Measurements from ENCODE around the gene MYO10.

MYO10 gene

DNA sequence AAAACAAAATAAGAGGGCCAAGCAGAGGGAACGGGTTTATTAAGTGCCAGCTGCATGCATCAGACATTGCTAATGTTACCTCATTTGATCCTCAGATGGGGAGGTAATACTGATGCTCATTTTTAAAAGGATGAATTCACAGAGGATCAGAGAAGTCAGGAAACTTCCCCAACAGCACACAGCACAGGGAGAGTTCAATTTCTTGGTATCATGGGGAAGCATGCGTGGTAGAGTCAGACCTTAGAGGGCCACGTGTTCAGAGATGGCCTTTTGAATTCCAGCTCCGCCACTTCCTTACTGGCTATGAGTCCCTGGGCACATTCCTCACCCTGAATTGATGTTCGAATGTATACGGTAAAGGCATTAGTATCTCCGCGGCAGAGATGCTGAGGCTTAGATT lies 108.3 kb downstream of the MYO10 start:
- DNase-seq (no peak), ATAC-seq (no peak)
- Mint-ChIP-seq H3K4me3 (no peak overlapping the region), H3K9me3 (no peaks in the 10 kb centered on the region), H3K27ac (no peak overlapping the region), H3K27me3 (peaks cover 2% of the 10 kb centered on the region), H3K4me1 (no peaks in the 10 kb centered on the region), H3K36me3 (ENCODE audit: low read depth) (no peaks in the 10 kb centered on the region)

DNA sequence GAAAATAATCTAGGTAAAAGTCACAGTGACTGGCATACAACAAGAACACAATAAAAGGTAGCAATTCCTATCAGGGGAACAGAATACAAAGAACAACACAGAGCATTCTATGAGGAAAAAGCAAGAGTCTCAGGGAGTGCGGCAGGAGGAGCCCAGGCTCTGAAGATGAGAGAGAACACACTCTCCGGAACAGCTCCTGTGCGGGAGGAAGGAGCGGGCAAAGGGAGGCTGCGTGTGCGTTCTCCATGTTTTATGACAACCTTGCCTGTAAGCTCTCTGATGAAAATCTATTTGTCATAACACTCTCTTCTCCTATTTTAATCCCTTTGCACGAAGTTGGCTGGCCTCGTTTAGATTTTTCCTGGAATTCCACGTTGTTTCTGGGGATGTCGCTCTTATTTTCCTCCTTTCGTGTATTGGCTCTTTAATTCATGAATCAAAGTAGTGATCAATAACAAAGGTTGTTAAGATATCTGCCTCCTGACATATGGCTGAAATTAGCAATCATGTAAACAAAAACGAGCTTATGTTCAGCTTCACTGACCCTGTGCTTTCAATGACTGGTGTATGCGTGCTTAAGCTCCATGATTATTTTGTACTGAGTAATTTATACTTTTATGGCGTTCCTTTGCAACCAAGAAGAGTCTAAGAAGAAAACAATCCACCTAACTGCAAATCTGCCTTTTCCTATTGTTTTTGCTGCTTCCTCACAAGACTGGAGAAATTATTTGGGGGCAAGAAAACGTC lies 109.5 kb downstream of the MYO10 start:
- Mint-ChIP-seq H3K27me3 (peaks cover 2% of the 10 kb centered on the region), H3K36me3 (ENCODE audit: low read depth) (no peaks in the 10 kb centered on the region), H3K4me3 (no peak overlapping the region), H3K4me1 (no peaks in the 10 kb centered on the region), H3K27ac (no peak overlapping the region), H3K9me3 (no peaks in the 10 kb centered on the region)
- ATAC-seq (no peak), DNase-seq (no peak)

DNA sequence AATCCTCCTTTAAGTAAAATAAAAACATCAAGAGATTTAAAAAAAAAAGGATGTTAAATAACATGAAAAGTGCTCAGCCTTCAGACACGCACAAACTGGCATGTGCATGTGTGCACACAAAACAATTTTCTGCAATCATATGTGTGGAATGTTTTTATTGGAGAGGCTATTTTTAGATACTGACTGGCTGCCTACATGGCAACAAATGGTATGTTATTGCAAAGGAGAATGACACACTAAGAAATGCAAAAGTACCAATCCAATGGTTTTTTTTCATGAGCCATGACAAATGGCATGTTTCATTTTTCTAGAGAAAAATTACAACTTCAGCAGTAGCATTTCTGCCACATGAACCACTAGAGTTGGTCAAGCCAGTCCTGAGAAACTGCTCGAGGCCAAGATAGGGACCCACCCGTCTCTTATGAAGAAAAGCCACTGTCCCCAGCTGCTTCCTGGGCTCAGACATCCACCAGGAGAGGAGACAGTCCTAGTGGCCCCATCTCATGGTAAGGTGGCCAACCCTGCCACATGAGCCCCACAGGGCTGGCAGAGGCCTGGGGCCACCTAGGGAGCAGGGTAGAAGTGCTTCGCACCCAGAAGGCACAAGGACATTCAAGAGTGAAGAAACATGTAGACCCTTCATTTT lies 116.4 kb downstream of the MYO10 start:
- Mint-ChIP-seq H3K27ac (no peak overlapping the region), H3K27me3 (no peaks in the 10 kb centered on the region), H3K4me1 (no peaks in the 10 kb centered on the region), H3K36me3 (ENCODE audit: low read depth) (no peaks in the 10 kb centered on the region), H3K9me3 (no peaks in the 10 kb centered on the region), H3K4me3 (no peak overlapping the region)
- DNase-seq (no peak), ATAC-seq (no peak)

DNA sequence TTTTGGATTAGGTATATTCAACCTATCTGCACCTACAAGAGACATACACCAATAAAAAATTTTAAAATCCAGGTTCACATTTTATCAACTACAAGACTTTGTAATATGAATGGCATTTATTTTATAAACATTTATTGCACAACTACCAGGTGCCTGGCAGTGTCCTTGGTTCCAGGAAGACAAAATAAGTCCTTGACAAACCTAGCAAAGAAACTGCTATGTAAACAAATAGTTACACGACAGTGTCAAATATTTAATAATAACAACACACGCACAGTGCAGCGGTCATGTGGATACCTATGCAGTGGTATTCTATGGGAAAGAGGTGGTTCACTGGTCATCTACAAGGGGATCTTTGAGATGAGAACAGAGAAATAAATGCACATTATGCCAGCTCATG lies 120.7 kb downstream of the MYO10 start:
- Mint-ChIP-seq H3K9me3 (no peaks in the 10 kb centered on the region), H3K27me3 (no peaks in the 10 kb centered on the region), H3K4me1 (no peaks in the 10 kb centered on the region), H3K36me3 (ENCODE audit: low read depth) (no peaks in the 10 kb centered on the region), H3K27ac (no peak overlapping the region), H3K4me3 (no peak overlapping the region)
- ATAC-seq (no peak), DNase-seq (no peak)

DNA sequence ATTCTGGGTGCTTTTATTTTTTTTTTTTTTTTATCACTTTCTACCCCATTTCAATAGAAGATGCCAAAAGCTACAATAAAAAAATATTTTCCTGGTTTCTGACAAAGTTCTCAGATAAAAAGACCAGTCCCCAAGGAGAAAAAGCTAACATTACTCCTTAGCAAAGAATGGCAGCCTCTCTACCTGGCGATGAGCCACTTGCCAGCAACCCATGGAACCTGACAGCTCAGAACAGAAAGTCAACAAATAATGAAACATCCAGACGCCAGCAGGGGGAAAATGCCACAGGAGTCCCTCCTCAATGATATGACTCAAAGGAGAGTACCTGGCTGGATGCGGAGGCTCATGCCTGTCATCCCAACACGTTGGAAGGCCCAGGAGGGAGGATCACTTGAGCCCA lies 123.2 kb downstream of the MYO10 start:
- H3K4me1 Mint-ChIP-seq, result no peaks in the 10 kb centered on the region
- no peak overlapping the region for H3K27ac Mint-ChIP-seq
- DNase-seq (no peak), ATAC-seq (no peak)
- no peaks in the 10 kb centered on the region for H3K36me3 Mint-ChIP-seq (ENCODE audit: low read depth)
- H3K4me3 Mint-ChIP-seq, result no peak overlapping the region
- no peaks in the 10 kb centered on the region for H3K9me3 Mint-ChIP-seq
- H3K27me3 Mint-ChIP-seq, result no peaks in the 10 kb centered on the region

DNA sequence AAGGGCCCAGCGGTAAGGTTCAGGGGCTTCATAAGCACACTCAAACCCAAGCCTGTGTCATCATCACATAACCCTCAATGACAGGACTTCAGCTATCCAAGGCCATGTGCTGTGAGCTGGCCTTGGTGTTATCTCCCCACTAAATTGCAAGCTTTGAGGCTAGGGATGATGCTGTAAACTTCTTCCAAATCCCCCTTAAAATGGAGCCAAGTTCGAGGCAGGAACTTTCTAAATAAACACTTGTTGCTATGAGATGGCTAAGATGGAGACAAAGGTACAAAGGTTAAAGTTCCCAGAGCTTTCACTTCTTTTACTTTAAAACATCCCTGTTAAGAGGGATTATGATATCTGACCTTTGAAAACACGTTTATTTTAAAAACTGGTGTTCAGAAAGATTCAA lies 123.6 kb downstream of the MYO10 start:
- H3K27me3 Mint-ChIP-seq, result no peaks in the 10 kb centered on the region
- H3K36me3 Mint-ChIP-seq (ENCODE audit: low read depth), result no peaks in the 10 kb centered on the region
- no peaks in the 10 kb centered on the region for H3K4me1 Mint-ChIP-seq
- H3K4me3 Mint-ChIP-seq, result no peak overlapping the region
- DNase-seq (no peak), ATAC-seq (no peak)
- H3K27ac Mint-ChIP-seq, result no peak overlapping the region
- no peaks in the 10 kb centered on the region for H3K9me3 Mint-ChIP-seq

DNA sequence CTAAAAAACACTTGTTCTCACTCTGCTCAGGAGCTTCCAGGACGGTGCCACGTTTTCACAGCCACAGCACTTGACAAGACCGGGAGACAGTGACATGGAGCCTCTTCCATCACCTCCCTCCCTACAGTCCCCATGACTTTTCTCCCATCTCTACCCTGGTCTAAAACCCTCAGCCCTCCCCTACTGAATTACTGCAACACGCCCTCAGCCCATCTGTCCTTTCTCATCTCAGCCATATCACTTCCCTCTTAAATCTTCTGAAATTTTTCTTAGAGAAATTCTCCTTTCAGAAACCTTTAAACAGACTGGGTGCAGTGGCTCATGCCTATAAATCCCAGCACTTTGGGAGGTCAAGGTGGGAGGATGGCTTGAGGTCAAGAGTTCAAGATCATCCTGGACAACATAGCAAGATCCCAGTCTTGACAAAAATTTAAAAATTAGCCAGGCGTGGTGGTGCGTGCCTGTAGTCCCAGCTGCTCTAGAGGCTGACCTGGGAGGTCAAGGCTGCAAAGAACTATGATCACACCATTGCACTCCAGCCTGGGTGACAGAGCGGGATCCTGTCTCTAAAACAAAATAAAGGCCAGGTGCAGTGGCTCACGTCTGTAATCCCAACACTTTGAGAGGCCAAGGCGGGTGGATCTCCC lies 125.8 kb downstream of the MYO10 start:
- H3K27me3 Mint-ChIP-seq, result no peaks in the 10 kb centered on the region
- DNase-seq (no peak), ATAC-seq (no peak)
- H3K4me1 Mint-ChIP-seq, result no peaks in the 10 kb centered on the region
- H3K9me3 Mint-ChIP-seq, result no peaks in the 10 kb centered on the region
- no peak overlapping the region for H3K27ac Mint-ChIP-seq
- no peak overlapping the region for H3K4me3 Mint-ChIP-seq
- H3K36me3 Mint-ChIP-seq (ENCODE audit: low read depth), result no peaks in the 10 kb centered on the region

DNA sequence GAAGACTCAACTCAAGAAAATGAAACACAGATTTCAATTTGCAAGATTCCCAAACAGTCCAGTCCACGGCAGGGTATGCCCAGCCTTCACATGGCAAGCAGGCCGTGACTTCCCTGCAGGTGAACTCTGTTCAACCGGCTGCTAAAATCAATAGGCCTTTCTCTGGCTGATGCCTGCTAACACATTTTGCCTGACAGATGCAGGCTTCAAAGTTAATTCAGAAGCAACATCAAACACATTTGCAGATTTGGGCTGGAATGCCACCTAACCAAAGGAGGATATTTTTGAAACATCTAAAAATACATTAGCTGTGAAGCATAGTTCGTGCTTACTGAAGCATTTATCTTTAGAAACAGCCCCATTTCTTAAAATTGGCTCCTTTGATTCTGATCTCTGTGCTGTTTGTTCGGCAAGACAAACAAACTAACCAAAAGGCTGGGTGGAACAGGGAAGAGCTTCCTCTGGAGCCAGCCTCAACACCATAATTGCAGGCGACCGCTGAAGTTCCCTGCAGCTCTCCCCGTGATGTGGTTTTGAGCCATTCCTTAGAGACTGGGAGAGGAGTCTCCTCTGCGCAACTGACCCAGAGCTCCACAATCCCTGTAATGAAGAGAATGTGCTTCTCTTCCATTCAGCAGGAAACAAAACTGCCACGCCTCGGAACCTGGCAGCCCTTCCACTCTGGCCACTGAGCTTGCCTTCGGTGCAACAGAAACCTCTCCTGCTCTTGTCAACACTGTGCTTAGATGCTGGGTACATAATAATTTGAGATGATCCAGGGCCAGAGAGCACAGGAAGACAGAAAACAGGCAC lies 126.5 kb downstream of the MYO10 start:
- DNase-seq, result no peak
- Mint-ChIP-seq H3K36me3 (ENCODE audit: low read depth) (no peaks in the 10 kb centered on the region), H3K4me1 (no peaks in the 10 kb centered on the region), H3K27ac (no peak overlapping the region), H3K9me3 (no peaks in the 10 kb centered on the region), H3K27me3 (no peaks in the 10 kb centered on the region), H3K4me3 (no peak overlapping the region)
- ATAC-seq, result no peak

DNA sequence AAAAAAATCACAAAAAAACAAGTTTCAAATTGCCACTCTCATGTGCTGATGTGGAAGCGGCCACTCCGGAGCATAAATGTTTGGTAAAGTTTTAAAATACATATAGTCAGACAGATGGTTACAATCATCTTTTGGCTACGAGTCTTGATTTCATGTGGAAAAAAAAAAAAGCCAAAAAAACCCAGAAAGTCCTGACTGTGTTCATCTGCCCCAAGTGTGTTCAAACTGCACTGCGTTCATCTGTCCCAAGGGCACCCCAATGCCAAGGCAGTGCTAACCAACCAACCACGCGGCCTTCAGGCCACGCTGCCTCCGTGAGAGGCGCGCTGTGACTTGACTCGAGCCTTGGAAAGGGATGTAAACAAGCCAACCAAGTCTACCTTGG lies 127.1 kb downstream of the MYO10 start:
- ATAC-seq (no peak), DNase-seq (no peak)
- H3K4me1 Mint-ChIP-seq, result no peaks in the 10 kb centered on the region
- no peak overlapping the region for H3K27ac Mint-ChIP-seq
- H3K36me3 Mint-ChIP-seq (ENCODE audit: low read depth), result no peaks in the 10 kb centered on the region
- H3K4me3 Mint-ChIP-seq, result no peak overlapping the region
- no peaks in the 10 kb centered on the region for H3K9me3 Mint-ChIP-seq
- H3K27me3 Mint-ChIP-seq, result no peaks in the 10 kb centered on the region

DNA sequence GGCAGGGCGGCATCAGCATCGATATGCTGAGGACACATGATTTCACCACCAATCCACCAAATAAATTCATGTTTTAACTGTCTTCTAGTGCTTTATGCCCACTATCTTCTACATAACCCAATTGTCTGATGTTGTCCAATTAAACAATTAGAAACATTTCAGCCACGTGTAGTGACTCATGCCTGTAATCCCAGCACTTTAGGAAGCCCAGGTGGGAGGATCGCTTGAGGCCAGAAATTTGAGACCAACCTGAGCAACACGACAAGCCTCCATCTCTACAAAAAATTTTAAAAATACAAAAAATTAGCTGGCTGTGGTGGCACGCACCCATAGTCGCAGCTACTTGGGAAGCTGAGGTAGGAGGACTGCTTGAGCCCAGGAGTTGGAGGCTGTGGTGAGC lies 128.1 kb downstream of the MYO10 start:
- H3K4me1 Mint-ChIP-seq, result no peaks in the 10 kb centered on the region
- no peaks in the 10 kb centered on the region for H3K36me3 Mint-ChIP-seq (ENCODE audit: low read depth)
- no peaks in the 10 kb centered on the region for H3K27me3 Mint-ChIP-seq
- no peak overlapping the region for H3K27ac Mint-ChIP-seq
- no peak overlapping the region for H3K4me3 Mint-ChIP-seq
- H3K9me3 Mint-ChIP-seq, result no peaks in the 10 kb centered on the region
- ATAC-seq (no peak), DNase-seq (no peak)

DNA sequence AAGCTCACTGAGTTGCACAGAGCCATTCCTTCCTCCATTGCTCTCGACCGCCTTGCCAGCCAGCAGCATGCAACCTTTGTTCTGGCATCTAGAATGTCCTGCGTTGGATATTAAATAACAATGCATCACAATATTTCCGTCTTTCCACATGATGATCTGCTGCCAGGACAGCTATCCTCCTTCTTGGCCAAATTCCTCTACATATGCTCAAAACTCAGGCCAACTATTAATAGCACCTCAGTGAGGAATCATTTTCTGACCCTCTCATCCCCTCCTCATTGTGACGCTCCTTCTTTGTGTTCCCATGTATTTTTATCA lies 128.6 kb downstream of the MYO10 start:
- H3K9me3 Mint-ChIP-seq, result no peaks in the 10 kb centered on the region
- no peaks in the 10 kb centered on the region for H3K27me3 Mint-ChIP-seq
- H3K4me3 Mint-ChIP-seq, result no peak overlapping the region

DNA sequence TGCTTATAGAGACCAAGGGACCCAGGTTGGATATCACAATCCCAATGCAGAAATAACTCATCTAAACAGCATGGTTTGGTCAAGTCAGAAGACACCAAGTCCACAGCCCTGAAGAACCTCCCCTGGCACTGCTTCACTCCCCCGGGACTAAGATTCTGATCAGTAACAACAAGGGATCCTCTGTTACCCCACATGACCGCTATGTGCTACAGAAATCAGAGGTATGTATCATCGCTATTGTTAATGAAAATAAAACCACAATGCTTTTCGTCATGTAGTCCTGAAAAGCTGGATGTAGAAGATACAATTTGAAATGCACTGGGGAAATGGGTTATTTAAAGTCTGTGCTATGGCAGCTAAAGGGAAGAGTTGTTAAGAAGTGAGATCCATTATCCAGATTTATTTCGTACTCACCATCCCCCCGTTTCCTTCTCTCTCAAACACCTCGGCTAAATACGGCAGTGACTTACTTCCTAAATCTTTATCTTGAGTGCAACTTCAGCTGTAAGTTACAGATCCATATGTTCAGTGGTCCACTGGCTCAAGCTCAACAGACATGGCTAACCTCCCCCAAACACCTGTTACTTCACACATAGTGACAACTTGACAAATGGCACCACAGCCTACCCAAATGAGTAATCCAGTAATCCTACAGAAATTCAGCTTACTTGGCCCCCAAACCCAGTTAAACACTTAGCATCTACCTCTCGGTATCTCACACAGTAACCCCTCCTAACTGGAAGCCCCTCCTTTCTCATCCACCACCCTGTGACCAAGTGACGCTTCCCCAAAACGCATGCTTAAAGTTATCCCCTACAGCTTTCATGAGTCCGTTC lies 129.2 kb downstream of the MYO10 start:
- no peak for DNase-seq
- H3K4me3 Mint-ChIP-seq, result no peak overlapping the region
- no peaks in the 10 kb centered on the region for H3K36me3 Mint-ChIP-seq (ENCODE audit: low read depth)

More for the DNA sequence above, 128.6 kb downstream of the MYO10 start:
- Mint-ChIP-seq H3K4me1 (no peaks in the 10 kb centered on the region), H3K27ac (no peak overlapping the region), H3K36me3 (ENCODE audit: low read depth) (no peaks in the 10 kb centered on the region)
- DNase-seq, result no peak
- ATAC-seq, result no peak

DNA sequence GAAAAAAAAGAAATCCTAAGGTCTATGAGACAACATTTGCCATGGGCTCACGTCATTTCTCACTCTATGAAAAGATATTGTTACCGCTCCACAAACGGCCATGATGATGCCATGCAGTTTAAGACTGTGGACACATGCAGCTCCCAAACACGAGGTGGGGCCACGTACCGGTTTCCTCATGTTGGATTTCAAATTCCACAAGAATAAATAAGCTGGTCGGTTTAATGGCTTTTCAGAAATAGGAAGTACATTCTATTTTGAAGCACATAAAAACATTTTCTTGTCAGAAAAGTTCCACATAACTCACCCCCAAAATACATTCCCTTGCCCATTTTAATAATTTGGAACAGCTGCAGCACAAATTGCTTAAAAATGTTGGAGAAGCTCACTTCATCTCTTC lies 130.6 kb downstream of the MYO10 start:
- DNase-seq (no peak), ATAC-seq (no peak)
- Mint-ChIP-seq H3K4me1 (no peaks in the 10 kb centered on the region), H3K27me3 (no peaks in the 10 kb centered on the region), H3K9me3 (no peaks in the 10 kb centered on the region), H3K36me3 (ENCODE audit: low read depth) (no peaks in the 10 kb centered on the region), H3K4me3 (no peak overlapping the region), H3K27ac (no peak overlapping the region)

More for the DNA sequence above, 129.2 kb downstream of the MYO10 start:
- Mint-ChIP-seq H3K27ac (no peak overlapping the region), H3K4me1 (no peaks in the 10 kb centered on the region), H3K9me3 (no peaks in the 10 kb centered on the region), H3K27me3 (no peaks in the 10 kb centered on the region)
- ATAC-seq, result no peak

DNA sequence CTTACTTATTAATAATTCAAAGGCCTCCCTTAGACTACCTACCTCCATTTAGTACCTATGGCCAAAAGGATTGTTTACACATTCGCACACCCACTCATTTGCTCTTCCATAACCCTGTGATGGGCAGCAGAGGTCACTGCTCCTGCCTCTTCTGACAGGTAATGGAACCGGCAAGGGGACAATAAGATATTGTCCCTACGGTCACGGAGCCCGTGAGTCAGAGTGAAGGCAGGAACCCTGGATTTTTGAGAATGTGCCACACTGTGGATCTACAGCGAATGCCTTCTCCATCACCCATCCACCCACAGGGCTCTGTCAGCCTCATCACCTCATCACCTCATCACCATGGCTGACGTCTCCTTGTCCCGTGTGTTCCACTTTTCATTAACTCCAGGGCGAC lies 132.3 kb downstream of the MYO10 start:
- Mint-ChIP-seq H3K4me1 (no peaks in the 10 kb centered on the region), H3K27me3 (no peaks in the 10 kb centered on the region), H3K4me3 (no peak overlapping the region), H3K9me3 (no peaks in the 10 kb centered on the region), H3K27ac (no peak overlapping the region), H3K36me3 (ENCODE audit: low read depth) (no peaks in the 10 kb centered on the region)
- ATAC-seq, result no peak
- no peak for DNase-seq

All from activated naive CD8-positive, alpha-beta T cell treated with anti-CD3 and anti-CD28 coated beads, Interleukin-2, amount 50 U/mL, for 24 hours (primary cell).